HG02678 (cell line): ENCODE results near the gene FIBIN.

Experiments used
- ATAC-seq: cut with Tn5 transposase; IDR thresholded peaks from one replicate; pipeline ENCODE4 v1.9.1; 2021; ENCODE audit warnings: mild to moderate bottlenecking, moderate library complexity; ENCODE audit not compliant: unreplicated experiment

The FIBIN gene

DNA sequence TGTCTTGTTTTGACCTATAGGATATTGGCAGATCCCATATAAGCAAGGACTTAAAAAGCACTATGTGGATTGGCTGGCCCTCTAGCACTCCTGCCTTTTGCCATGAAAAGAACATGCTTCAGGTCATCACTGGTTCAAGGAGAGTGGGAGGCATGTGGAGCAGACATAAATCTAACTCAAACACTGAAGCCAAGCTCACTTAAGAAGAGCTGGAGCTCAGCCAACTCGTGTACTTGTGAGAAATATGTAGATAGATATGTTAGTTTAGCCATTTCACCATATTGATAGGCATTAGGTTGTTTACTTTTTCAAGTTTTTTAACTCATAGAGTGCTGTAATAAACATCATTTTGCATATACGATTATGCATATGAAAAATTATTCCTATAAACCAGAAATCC is 26.8 kb downstream of the FIBIN start:
- no peak for ATAC-seq

DNA sequence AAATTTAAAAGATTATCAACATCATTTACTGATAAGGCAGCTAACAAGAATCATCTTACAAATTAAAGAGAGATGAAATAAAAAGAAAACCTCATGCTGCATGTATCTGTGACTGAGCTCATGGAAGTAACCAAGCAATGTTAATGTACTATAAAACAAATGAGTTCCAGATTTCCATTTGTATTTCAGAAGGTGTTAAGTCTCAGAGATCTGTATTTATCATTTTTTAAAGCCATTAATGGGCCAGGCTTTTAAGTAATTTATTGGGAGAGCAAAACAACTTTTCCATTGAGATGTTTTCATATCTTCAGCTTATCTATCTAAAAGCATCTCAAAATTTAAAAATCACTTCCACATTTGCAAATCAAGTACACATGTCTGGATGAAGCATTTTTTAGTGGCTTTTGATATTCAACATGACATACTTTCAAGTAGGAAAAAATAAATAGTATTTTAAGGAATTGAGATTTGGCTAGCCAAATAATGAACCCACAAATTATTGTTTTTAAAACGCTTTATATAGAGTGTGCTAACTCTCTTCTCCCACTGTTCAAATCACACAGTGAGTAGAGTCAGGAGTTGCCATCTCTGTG is 28.8 kb downstream of the FIBIN start:
- ATAC-seq = no peak

DNA sequence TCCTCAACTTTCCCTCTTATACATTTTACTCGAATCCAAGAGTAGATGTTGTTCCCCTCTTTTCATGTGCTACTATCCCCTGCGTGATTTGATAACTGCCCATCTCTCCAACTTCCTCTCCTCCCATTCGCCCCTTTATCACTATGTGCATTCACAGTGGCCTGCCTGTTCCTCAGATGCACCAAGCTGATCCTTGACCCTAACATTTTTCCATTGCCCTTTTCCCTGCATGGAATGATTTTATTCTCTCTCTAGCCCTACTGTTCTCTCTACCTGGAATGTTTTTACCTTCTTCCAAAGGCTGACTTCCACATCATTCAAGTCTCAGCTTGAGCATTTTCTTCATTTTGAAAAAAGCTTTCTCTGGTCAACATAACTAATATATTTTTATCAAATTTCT is 31.0 kb downstream of the FIBIN start:
- no peak for ATAC-seq

DNA sequence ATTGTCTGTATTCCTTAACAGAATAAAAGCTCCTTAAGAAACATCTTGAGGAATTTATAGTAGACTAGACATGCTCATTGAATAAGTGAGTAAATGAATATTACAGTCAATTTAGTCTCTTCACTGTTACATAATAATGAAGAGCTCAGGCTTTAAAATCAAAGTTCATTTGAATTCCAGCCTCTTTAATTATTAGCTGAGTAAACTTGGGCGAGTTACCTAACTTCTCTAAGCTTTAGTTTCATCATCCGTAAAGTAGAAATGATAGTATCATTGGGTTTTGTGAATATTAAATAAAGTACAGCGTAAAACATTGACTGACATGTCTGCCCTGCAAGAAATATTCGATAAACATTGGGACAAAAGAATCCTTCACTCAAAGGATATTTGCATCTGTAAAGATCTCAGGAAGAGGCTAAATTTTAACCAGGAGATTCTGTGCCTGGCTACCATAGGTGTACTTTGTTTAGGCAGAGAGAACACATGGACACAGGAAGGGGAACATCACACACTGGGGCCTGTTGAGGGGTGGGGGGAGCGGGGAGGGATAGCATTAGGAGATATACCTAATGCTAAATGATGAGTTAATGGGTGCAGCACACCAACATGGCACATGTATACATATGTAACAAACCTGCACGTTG is 31.5 kb downstream of the FIBIN start:
- ATAC-seq = no peak

DNA sequence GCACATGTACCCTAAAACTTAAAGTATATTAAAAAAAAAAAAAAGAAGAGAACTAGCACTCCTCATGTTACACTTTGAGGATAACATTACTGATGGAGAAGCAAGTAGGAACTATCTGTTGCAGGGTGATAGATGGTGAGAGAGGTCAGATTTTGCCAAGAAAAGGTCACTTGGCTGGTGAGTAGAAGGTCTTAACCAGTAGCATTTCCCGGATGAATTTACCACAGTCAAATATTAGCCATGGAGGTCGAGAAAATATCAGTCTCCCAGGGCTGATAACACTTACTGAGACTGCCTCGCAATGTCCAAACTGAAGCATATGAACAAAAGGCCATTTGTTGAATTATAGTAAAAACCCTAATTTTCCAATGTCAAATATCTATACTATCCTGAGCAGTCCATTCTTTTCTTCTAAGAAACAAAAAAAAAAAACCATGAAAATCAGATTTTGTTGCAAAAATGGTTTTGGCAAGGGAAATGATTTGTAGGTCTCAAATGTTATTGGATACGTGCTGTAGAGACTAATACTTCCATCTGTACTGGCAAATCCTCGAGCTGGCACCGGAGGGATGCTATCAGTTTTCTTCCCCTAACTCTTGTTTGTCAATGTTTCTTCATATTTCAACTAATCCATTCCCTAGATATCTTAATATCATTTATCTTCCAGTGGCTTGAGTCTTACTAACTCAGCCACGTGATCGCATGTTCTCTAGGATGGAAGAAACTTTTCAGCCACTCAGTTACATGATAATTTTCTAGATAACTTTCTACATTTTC is 32.2 kb downstream of the FIBIN start:
- no peak for ATAC-seq

DNA sequence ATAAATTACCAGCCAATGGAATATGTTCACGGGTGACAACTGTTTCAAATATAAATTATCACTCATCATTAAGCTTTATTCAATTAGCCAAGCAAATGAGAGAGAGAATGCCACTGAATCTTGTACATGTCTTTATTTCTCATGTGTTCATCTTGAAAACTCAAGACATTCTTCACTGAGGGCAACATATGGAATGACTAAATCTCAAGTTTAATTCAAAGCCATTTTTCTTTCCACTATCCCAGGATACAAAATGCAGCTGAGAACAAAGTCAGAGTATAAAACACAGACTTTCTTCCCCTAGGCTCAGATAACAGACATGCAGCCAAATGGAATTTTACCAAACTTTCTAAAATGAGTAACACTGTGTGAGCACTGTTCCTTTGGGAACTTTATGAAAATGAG is 34.7 kb downstream of the FIBIN start:
- no peak for ATAC-seq

DNA sequence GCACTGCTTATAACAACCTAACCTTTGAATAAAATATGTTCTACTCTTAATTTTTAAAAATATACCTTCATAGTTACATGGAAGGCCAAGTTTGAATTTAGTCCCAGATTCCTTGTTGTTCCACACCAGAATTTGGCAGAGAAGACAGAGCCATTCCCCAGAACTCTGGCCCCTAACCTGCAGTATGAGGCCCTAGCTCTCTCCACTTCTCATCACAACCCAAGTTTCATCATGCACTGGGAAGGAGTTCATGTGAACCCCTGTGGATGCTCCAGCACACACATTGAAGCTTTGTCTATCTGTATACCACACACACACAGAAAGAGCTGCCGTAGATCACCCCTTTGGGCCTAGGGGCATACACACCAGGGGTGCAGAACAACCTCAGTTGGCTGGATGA is 36.1 kb downstream of the FIBIN start:
- ATAC-seq = no peak

DNA sequence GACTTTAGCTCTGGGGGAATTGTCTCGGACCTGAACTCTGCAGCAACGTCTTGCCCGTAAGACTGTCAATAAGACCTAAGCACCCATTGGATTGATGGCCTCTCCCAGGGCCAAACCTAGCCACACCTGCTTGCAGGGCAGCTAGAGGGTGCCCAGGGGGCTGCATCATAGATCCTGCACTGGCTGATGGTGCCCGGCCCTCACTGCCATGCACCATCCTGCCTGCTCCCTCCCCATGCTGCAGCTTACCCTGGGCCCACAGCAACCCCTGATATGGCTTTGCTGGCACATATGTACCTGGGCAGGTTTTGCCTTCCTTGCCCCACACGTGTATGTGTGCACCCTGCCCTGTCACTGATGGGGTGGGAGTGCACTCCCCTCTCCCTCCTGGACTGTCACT is 37.8 kb downstream of the FIBIN start:
- no peak for ATAC-seq

DNA sequence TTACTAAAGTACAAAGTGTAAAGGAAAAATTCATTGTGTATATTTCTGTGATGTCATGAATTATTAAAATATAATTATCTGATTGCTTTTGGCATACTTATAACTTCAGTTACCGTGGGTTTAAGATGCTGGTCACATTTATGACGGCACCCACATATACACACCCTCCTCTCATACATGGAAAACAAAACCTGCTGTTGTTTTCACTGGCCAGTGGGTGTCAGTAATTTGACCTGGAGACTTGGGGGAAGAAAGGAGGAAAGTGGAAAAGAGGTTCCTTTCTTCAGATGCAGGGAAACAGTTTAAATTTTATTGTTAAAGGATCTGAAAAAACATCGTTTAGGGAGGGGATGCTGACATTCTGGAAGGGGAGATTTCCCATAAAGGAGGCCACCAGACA is 46.0 kb downstream of the FIBIN start:
- no peak for ATAC-seq

DNA sequence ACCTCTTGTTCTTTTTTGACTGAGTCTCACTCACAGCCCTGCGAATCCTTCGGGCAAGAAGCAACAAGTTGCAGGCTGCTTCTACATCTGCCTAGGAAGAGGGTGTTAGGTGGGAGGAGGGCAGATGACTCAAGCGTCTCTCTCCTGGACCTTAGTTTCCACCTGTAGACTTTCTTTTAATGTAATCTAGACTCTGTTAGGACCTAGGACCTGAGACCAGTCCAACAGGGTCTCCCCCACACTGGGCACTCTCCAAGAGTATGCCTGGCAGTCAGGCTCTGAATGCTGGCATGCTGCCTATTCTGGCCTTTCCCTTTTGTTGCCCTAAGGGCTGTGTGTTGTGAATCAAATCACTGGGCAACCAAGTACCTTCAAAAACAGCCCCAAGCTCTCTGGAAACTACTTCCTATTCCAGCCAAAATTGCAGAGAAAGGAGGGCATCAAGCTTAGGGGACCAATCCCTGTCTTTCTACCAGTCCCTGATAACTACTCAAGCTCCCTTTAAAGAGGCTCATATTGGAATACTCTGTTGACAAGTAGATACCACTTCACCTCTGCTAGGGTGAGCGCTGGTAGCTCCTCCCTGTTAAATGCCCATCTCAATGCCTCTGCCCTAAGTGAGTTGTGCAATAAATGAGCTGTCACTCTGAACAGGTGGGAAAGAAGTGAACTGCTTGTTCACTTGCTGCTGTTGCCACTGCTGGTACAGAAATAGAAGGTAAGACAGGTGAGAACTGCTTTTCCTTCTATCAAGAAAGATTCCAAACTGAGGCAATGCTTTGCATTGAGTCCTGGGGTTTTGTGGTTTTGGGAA is 46.6 kb downstream of the FIBIN start, which contains the start of gene BBOX1:
BBOX1 (plus strand) TSS at position 514 of the 814 bp plus-strand sequence. CDS start 14,616 bp downstream, outside the sequence.
- no peak for ATAC-seq

DNA sequence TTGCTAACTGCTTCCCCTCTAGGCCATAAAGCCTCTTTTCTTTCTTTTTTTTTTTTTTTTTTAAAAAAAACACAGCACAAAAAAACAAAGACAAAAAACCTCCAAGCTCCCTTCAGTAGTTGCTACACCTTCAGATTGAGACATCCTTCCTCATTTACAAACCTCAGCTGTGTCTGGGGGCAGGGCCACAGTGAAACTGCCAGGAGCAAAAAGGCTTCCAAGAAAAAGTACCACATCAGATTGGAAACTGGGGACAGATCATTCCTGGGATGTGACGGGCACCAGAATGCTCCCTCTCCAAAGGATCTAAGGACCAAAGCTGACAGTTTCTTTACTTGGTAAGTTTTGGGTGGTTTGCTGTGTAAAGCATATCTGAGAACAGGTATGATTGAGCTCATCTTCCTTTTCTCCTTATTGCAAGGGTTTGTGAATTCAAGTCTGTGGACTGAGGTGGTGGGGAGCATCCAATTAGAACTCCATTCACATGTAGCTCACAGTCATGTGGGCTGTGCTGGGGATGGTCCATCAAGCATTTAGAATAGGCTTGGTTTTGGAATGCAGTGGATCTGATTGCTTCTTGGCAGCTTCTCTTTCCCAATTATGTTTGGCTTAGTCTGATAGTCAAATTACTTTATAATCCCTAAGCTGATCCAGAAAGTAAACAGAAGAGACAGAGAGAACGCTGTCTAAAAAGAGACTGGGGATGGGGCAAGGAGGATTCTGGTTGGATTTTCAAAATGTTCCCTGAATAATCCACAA is 47.4 kb downstream of the FIBIN start:
- no peak for ATAC-seq
